SJSA1 (cell line): ENCODE measurements around the gene PTPRD. TPM values are rescaled to one million over a fixed set of nuclear protein-coding genes. Genes with fewer than 3 reads are reported as not detected.

Source experiments
- DNase-seq, 2 experiments: peaks; one replicate each; pipeline ENCODE4 v3.0.0-alpha.2; 2015 to 2020; ENCODE audit warnings: low spot score in 2 of 2, low read depth in 1 of 2
- H3K27ac ChIP-seq: fragments of 250-450 bp; sonication (Bioruptor Pico); 2 replicates; pipeline ENCODE4 v1.5.1; 2020; ENCODE audit warnings: mild to moderate bottlenecking, moderate library complexity
- H3K27me3 ChIP-seq: fragments of 250-450 bp; sonication (Bioruptor Pico); replicated peaks from 2 replicates; pipeline ENCODE4 v1.5.1; 2020; ENCODE audit warnings: mild to moderate bottlenecking, moderate library complexity
- H3K36me3 ChIP-seq: fragments of 250-450 bp; sonication (Bioruptor Pico); 2 replicates; pipeline ENCODE4 v1.5.1; 2020; ENCODE audit warnings: mild to moderate bottlenecking
- H3K4me1 ChIP-seq: fragments of 250-450 bp; sonication (Bioruptor Pico); replicated peaks from 2 replicates; pipeline ENCODE4 v1.6.1; 2021; ENCODE audit warnings: mild to moderate bottlenecking
- H3K4me3 ChIP-seq: fragments of 250-450 bp; sonication (Bioruptor Pico); 2 replicates; pipeline ENCODE4 v1.5.1; 2020; ENCODE audit warnings: mild to moderate bottlenecking
- H3K9me3 ChIP-seq: fragments of 250-450 bp; sonication (Bioruptor Pico); replicated peaks from 2 replicates; pipeline ENCODE4 v1.5.1; 2020; ENCODE audit warnings: mild to moderate bottlenecking
- total RNA-seq: library from RNA; depleted of rRNA; stranded (reverse); fragments of >200 nt; shearing (Covaris generic); gene quantifications from 2 replicates; pipeline ENCODE4 v1.2.3, GENCODE V29; 2014

Gene PTPRD
- total RNA-seq, 1 experiment from 2014 or later: not detected

DNA sequence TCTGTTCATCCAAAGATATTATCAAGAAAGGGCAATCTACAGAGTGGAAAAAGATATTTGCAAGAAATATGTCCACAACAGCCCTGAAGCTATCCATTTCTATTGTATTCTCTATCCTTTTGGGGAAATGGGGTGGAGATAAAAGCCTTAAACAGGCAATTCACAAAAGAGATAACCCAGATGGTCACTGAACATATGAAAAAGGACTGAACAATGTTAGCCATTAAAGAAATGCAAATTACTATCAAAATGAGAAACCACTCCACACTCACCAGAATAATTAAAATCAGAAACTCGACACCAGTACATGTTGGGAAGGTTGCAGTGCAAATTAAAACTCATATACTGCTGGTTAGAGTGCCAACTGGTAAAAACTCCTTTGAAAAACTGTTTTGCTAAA, 1858.1 kb downstream of the PTPRD start:
- Histone ChIP-seq H3K27ac (no peak overlapping the region), H3K4me1 (no peaks in the 10 kb centered on the region), H3K27me3 (no peaks in the 10 kb centered on the region), H3K4me3 (no peak overlapping the region), H3K9me3 (no peaks in the 10 kb centered on the region), H3K36me3 (no peaks in the 10 kb centered on the region)
- DNase-seq: no peak

DNA sequence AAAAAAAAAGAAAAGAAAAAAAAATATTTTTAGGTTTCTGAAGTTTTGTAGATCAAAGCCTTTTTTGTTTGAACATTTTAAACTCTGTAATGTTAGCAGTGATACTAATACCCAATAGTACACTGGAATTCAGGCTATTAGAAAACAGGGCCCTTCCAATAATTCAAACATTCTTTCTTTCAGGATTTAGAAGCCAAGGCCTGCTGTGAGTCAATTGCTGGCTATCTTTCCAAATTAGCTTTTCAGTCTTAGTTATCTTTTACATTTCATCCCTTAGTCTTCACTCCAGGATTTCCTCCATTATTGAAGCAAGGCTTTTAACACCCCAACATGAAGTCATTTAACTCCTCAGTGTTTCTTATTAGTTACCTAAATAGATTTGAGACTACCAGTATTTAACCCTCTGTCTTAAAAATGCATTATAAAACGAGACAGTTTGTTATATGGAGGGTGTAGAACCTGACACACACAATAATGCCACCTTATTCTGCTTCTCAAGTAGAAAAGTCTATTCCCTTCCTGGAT, 1861.3 kb downstream of the PTPRD start:
- Histone ChIP-seq H3K4me1 (no peaks in the 10 kb centered on the region), H3K27ac (no peak overlapping the region), H3K4me3 (no peak overlapping the region), H3K9me3 (no peaks in the 10 kb centered on the region), H3K27me3 (no peaks in the 10 kb centered on the region), H3K36me3 (no peaks in the 10 kb centered on the region)
- DNase-seq: no peak

DNA sequence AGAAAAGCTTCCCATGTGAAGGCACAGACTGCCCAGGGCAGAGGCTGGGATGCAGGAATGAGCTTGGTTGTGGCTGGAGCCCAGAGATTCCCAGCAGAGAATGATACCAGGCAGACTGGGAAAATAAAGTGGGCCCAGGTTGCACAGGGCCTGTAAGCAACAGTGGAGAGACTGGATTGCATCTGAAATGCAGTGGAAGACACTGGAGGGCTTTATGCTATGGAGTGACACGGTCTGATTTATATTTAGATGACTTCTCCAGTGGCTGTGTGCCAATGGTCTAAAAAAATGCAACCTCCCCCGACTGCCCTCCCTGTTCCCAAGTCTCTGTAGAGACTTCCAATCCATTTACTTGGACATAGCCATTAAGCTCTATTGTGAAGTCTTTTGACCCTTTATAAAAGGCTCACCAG, 1862.2 kb downstream of the PTPRD start:
- no peak overlapping the region for H3K4me3 ChIP-seq
- H3K36me3 ChIP-seq: no peaks in the 10 kb centered on the region
- H3K4me1 ChIP-seq: no peaks in the 10 kb centered on the region
- H3K27me3 ChIP-seq: no peaks in the 10 kb centered on the region
- H3K9me3 ChIP-seq: no peaks in the 10 kb centered on the region
- DNase-seq: no peak
- no peak overlapping the region for H3K27ac ChIP-seq

DNA sequence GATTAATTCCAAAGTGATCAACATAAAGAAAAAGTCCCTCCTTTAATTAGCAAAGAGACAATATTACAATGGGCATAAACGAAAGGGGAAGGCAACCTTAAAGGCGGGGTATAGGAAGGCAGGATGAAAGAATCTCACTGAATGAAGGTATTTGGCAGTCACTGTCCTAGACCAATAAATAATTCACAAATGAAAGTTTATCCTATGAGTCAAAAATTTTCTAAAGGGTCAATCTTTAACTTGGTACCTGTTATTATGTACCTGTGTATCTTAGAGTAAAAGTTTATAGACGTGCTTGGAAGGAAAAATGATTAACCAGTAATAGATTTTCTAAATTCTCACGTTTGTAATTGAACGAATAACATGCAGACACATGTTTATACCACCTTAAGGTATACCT, 1867.5 kb downstream of the PTPRD start:
- no peaks in the 10 kb centered on the region for H3K36me3 ChIP-seq
- H3K4me1 ChIP-seq: no peaks in the 10 kb centered on the region
- DNase-seq: no peak
- no peak overlapping the region for H3K4me3 ChIP-seq
- H3K27ac ChIP-seq: no peak overlapping the region
- no peaks in the 10 kb centered on the region for H3K27me3 ChIP-seq
- no peaks in the 10 kb centered on the region for H3K9me3 ChIP-seq

- Histone ChIP-seq H3K4me3 (no peak overlapping the region), H3K9me3 (no peaks in the 10 kb centered on the region), H3K4me1 (no peaks in the 10 kb centered on the region), H3K27ac (no peak overlapping the region), H3K27me3 (no peaks in the 10 kb centered on the region), H3K36me3 (no peaks in the 10 kb centered on the region)
- DNase-seq: no peak
Observed at GRCh38 chr9:8738945-8739344, 1873.9 kb downstream of the PTPRD start.

GRCh38 chr9:8736805-8737204, 1876.0 kb downstream of the PTPRD start:
- Histone ChIP-seq H3K36me3 (no peaks in the 10 kb centered on the region), H3K27ac (no peak overlapping the region), H3K9me3 (no peaks in the 10 kb centered on the region), H3K27me3 (no peaks in the 10 kb centered on the region), H3K4me3 (no peak overlapping the region), H3K4me1 (no peaks in the 10 kb centered on the region)
- DNase-seq: no peak

- no peaks in the 10 kb centered on the region for H3K27me3 ChIP-seq
- H3K4me3 ChIP-seq: no peak overlapping the region
- DNase-seq: no peak
- no peaks in the 10 kb centered on the region for H3K4me1 ChIP-seq
- no peaks in the 10 kb centered on the region for H3K36me3 ChIP-seq
- no peaks in the 10 kb centered on the region for H3K9me3 ChIP-seq
- no peak overlapping the region for H3K27ac ChIP-seq
Observed at GRCh38 chr9:8734760-8735159, 1878.0 kb downstream of the PTPRD start.

- no peak for DNase-seq
- Histone ChIP-seq H3K36me3 (no peaks in the 10 kb centered on the region), H3K9me3 (no peaks in the 10 kb centered on the region), H3K4me1 (no peaks in the 10 kb centered on the region), H3K27me3 (no peaks in the 10 kb centered on the region), H3K27ac (no peak overlapping the region), H3K4me3 (no peak overlapping the region)
Observed at GRCh38 chr9:8733131-8733954, 1879.5 kb downstream of the PTPRD start.

GRCh38 chr9:8732367-8733075, 1880.3 kb downstream of the PTPRD start:
- Histone ChIP-seq H3K27ac (no peak overlapping the region), H3K9me3 (no peaks in the 10 kb centered on the region), H3K4me3 (no peak overlapping the region), H3K4me1 (no peaks in the 10 kb centered on the region), H3K27me3 (no peaks in the 10 kb centered on the region), H3K36me3 (no peaks in the 10 kb centered on the region)
- DNase-seq: no peak

- no peak overlapping the region for H3K4me3 ChIP-seq
- no peaks in the 10 kb centered on the region for H3K4me1 ChIP-seq
- no peak for DNase-seq
- H3K36me3 ChIP-seq: no peaks in the 10 kb centered on the region
- no peak overlapping the region for H3K27ac ChIP-seq
- no peaks in the 10 kb centered on the region for H3K27me3 ChIP-seq
- H3K9me3 ChIP-seq: no peaks in the 10 kb centered on the region
Observed at GRCh38 chr9:8730618-8731017, 1882.2 kb downstream of the PTPRD start.

DNA sequence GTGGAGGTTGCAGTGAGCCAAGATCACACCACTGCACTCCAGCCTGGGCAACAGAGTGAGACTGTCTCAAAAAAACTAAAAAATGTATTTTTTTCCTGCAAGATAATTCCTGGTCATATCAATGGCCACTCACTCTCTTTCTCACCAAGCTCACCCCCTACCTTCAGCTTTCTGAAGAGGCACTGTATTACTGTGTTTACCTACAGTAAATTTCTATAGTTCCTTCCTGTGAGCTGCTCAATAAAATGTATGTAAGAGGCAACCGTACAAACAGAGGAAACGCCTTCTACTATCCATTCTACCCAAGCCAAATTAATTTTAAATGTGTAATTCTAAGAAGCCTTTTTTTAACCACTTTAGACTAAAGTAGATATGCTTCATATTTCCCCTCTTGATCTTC, 1883.9 kb downstream of the PTPRD start:
- Histone ChIP-seq H3K27me3 (no peaks in the 10 kb centered on the region), H3K36me3 (no peaks in the 10 kb centered on the region), H3K4me3 (no peak overlapping the region), H3K9me3 (no peaks in the 10 kb centered on the region), H3K4me1 (no peaks in the 10 kb centered on the region), H3K27ac (no peak overlapping the region)
- no peak for DNase-seq

GRCh38 chr9:8727191-8727590, 1885.6 kb downstream of the PTPRD start:
- DNase-seq: no peak
- Histone ChIP-seq H3K4me3 (no peak overlapping the region), H3K27me3 (no peaks in the 10 kb centered on the region)

GRCh38 chr9:8726692-8727091, 1886.1 kb downstream of the PTPRD start:
- Histone ChIP-seq H3K4me1 (no peaks in the 10 kb centered on the region), H3K27me3 (no peaks in the 10 kb centered on the region), H3K27ac (no peak overlapping the region), H3K36me3 (no peaks in the 10 kb centered on the region), H3K9me3 (no peaks in the 10 kb centered on the region), H3K4me3 (no peak overlapping the region)
- no peak for DNase-seq

More at GRCh38 chr9:8727191-8727590, 1885.6 kb downstream of the PTPRD start:
- no peak overlapping the region for H3K27ac ChIP-seq
- no peaks in the 10 kb centered on the region for H3K9me3 ChIP-seq
- no peaks in the 10 kb centered on the region for H3K36me3 ChIP-seq
- no peaks in the 10 kb centered on the region for H3K4me1 ChIP-seq

DNA sequence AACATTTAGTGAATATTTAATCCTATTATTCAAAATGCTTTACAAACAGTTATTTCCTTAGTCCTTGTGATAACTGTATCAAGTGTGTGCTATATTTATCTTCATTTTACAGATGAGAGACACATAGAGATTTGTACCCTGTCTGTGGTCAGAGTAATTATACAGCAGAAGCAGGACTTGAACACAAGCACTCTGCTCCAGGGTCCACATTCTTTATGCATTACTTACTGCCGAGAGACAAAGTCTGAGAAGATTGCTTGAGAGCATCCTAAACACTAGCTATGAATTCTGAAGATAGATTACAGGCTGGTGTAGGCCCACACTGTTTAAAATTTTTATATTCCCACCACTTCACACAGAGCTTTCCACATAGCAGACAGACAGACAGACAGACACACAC, 1887.2 kb downstream of the PTPRD start:
- H3K9me3 ChIP-seq: no peaks in the 10 kb centered on the region
- DNase-seq: no peak
- no peaks in the 10 kb centered on the region for H3K27me3 ChIP-seq
- no peak overlapping the region for H3K27ac ChIP-seq
- no peaks in the 10 kb centered on the region for H3K4me1 ChIP-seq
- no peak overlapping the region for H3K4me3 ChIP-seq
- no peaks in the 10 kb centered on the region for H3K36me3 ChIP-seq
